Thyroid gland (tissue), 4 donors: ENCODE data around the gene TMEM217. TPM values are rescaled to one million over a fixed set of nuclear protein-coding genes. Genes with fewer than 3 reads are reported as not detected.

ENCODE experiments used
- DNase-seq, 2 donors: peaks; one replicate each; pipeline ENCODE4 v3.0.0-alpha.2; 2019
- H3K27ac ChIP-seq, 3 donors: fragments of 200-600 bp; sonication (generic); 1 replicate in 2 of 3; 2 replicates in 1 of 3; pipeline ENCODE4 v1.5.1; 2016 to 2019; ENCODE audit warnings: mild to moderate bottlenecking in 1 of 3, moderate library complexity in 1 of 3
- H3K27me3 ChIP-seq: fragments of 200-600 bp; sonication (generic); one replicate; pipeline ENCODE4 v1.5.1; 2019
- H3K36me3 ChIP-seq, 2 donors: fragments of 200-600 bp; sonication (generic); one replicate each; pipeline ENCODE4 v1.5.1; 2016 to 2019
- H3K4me1 ChIP-seq, 2 donors: fragments of 200-600 bp; sonication (generic); one replicate each; pipeline ENCODE4 v1.5.1; 2017 to 2019
- H3K4me3 ChIP-seq, 3 donors: fragments of 200-600 bp; sonication (generic); replicated peaks in 1 of 3; 1 replicate in 2 of 3; 2 replicates in 1 of 3; pipeline ENCODE4 v1.5.1; 2016; ENCODE audit warnings: mild to moderate bottlenecking in 1 of 3
- H3K9me3 ChIP-seq: fragments of 200-600 bp; sonication (generic); one replicate; pipeline ENCODE4 v1.5.1; 2017
- POLR2A ChIP-seq, 2 donors: fragments of 450-650 bp; IDR thresholded peaks; one replicate each; pipeline ENCODE4 v1.6.1; 2017; ENCODE audit warnings: antibody characterized with exemption in 2 of 2, mild to moderate bottlenecking in 2 of 2, moderate library complexity in 1 of 2
- WGBS, 2 donors: methylation state at CpG; one replicate each; pipeline ENCODE4 v1.1.5; 2017; 5-methylcytosine and 5-hydroxymethylcytosine counted together
- intact Hi-C: fragments of 100-400 bp; cut with DNase I; formaldehyde crosslinking; loops from one replicate; pipeline ENCODE4 v1.15.1; 2023
- total RNA-seq, 4 donors: library from RNA; depleted of rRNA; stranded (reverse); fragments of >200 nt; gene quantifications; one replicate each; pipeline ENCODE4 v1.2.3, GENCODE V29; 2016
- TF ChIP-seq, protein P1 (sequence below), 6 experiments: fragments of 200-600 bp in 3 of 6; fragments of 450-650 bp in 3 of 6; sonication (generic) in 3 of 6; IDR thresholded peaks; one replicate each; pipeline ENCODE4 v1.5.1; 2016 to 2019; ENCODE audit warnings: antibody characterized with exemption in 6 of 6, mild to moderate bottlenecking in 2 of 6, inconsistent platforms in 1 of 6, moderate library complexity in 1 of 6

The TMEM217 gene
- total RNA-seq, 4 donors from 2014 or later: 0.22 to 3.8 (median 1.0) TPM; not detected in 1

DNA sequence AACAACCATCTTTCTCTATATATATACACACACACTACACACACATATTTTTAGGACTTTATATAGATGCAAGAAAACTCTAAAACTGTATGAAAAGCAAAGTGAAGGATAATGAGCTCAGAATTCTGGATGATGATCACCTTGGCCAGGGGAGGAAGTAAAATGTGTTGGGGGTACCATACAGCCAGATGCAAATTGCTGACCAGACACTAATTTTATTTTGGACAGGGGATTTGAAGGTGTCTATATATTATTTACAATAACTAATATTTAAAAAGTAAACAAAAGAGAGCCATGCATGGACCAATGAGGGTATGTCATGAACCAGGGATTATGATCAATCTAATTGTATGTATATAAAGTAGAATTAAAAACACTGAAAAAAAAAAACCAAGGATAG lies 20.2 kb downstream of the TMEM217 start:
- H3K9me3 ChIP-seq: no peaks in the 10 kb centered on the region
- intact Hi-C loops: no loop called here
- H3K36me3 ChIP-seq: no peaks in the 10 kb centered on the region
- no peak for DNase-seq
- TF ChIP-seq POLR2A (IDR thresholded peaks at IDR 0.05): no peak
- TF ChIP-seq, protein P1, sequence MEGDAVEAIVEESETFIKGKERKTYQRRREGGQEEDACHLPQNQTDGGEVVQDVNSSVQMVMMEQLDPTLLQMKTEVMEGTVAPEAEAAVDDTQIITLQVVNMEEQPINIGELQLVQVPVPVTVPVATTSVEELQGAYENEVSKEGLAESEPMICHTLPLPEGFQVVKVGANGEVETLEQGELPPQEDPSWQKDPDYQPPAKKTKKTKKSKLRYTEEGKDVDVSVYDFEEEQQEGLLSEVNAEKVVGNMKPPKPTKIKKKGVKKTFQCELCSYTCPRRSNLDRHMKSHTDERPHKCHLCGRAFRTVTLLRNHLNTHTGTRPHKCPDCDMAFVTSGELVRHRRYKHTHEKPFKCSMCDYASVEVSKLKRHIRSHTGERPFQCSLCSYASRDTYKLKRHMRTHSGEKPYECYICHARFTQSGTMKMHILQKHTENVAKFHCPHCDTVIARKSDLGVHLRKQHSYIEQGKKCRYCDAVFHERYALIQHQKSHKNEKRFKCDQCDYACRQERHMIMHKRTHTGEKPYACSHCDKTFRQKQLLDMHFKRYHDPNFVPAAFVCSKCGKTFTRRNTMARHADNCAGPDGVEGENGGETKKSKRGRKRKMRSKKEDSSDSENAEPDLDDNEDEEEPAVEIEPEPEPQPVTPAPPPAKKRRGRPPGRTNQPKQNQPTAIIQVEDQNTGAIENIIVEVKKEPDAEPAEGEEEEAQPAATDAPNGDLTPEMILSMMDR (IDR thresholded peaks at IDR 0.05): no peak
- H3K4me3 ChIP-seq: no peak overlapping the region
- H3K4me1 ChIP-seq: peaks cover 10 to 32% of the 10 kb centered on the region in 2 donors
- no peak overlapping the region for H3K27ac ChIP-seq
- H3K27me3 ChIP-seq: no peaks in the 10 kb centered on the region

DNA sequence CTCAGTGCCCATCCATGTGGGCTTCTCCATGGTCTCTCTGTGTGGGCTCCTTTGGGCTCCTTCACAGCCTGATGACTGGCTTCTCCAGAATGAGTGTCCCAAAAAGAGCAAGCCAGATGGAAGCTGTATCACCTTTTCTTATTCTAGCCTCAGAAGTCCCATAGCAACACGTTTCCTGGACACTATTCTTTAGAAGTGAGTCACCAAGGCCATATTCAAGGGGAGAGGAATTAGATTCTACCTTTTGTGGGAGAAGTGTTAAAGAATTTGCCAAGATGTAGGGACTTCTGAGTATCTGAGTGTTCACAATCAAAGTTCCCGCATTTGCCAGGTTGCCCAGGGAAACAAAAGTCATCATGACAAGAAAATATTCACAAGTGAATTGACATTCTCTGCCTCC lies 21.0 kb downstream of the TMEM217 start:
- TF ChIP-seq, protein P1 (IDR thresholded peaks at IDR 0.05): no peak
- TF ChIP-seq POLR2A (IDR thresholded peaks at IDR 0.05): no peak
- no peak overlapping the region for H3K4me3 ChIP-seq
- H3K36me3 ChIP-seq: no peaks in the 10 kb centered on the region
- DNase-seq: no peak
- no peaks in the 10 kb centered on the region for H3K9me3 ChIP-seq
- H3K4me1 ChIP-seq: peaks cover 10 to 23% of the 10 kb centered on the region in 2 donors
- H3K27me3 ChIP-seq: no peaks in the 10 kb centered on the region
- intact Hi-C loops: no loop called here
- H3K27ac ChIP-seq: no peak overlapping the region
- 88 to 89% methylated on average over 2 of the region's 2 CpGs for WGBS, 2 donors

DNA sequence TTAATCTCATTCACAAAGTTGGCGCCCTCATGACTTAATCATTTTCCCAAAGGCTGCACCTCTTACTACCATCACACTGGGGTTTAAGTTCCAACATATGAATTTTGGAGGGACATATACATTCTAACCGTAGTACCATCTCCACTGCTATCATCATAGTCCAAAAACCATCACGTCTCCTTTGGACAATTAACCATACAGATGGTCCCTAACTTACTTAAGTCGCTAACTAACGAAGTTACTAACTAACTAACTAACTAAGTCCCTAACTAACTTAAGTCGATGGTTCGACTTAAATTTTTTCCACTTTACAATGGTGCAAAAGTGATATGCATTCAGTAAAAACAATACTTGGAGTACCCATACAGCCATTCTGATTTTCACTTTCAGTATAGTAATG lies 24.4 kb downstream of the TMEM217 start:
- intact Hi-C loops: no loop called here
- H3K9me3 ChIP-seq: no peaks in the 10 kb centered on the region
- H3K27ac ChIP-seq: no peak overlapping the region
- no peak for DNase-seq
- H3K36me3 ChIP-seq: no peaks in the 10 kb centered on the region
- TF ChIP-seq POLR2A (IDR thresholded peaks at IDR 0.05): no peak
- TF ChIP-seq, protein P1 (IDR thresholded peaks at IDR 0.05): no peak
- H3K4me3 ChIP-seq: no peak overlapping the region
- WGBS, 2 donors: 83% methylated on average over 7 of the region's 7 CpGs
- H3K4me1 ChIP-seq: peaks cover 0 to under 1% of the 10 kb centered on the region in 2 donors
- no peaks in the 10 kb centered on the region for H3K27me3 ChIP-seq

GRCh38 chr6:37232430-37233017 lies 25.4 kb downstream of the TMEM217 start:
- DNase-seq: no peak
- WGBS, 2 donors: 68 to 74% methylated on average over 5 of the region's 5 CpGs
- Histone ChIP-seq H3K4me1 (no peaks in the 10 kb centered on the region), H3K27me3 (no peaks in the 10 kb centered on the region), H3K4me3 (no peak overlapping the region), H3K36me3 (no peaks in the 10 kb centered on the region), H3K9me3 (no peaks in the 10 kb centered on the region), H3K27ac (no peak overlapping the region)
- TF ChIP-seq, protein P1 (IDR thresholded peaks at IDR 0.05): no peak
- TF ChIP-seq POLR2A (IDR thresholded peaks at IDR 0.05): no peak
- intact Hi-C loops: no loop called here

DNA sequence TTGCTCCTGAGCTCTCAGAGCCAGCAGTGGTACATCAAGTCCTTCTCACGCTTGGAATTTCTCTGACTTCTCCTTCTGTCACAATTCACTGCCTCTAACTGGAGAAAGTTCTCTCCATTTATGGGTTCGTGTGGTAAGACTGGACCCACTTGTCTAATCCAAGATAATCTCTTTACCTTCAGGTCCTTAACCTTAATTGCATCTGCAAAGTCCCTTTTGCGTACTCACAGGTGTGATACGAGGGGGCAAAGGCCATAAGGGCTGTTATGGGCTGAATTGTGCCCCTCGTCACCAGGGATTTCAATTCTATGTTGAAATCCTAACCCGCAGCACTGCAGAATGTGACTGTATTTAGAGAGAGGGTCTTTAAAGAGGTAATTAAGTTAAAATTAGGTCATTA lies 27.8 kb downstream of the TMEM217 start:
- TF ChIP-seq, protein P1 (IDR thresholded peaks at IDR 0.05): no peak
- TF ChIP-seq POLR2A (IDR thresholded peaks at IDR 0.05): no peak
- Histone ChIP-seq H3K27ac (no peak overlapping the region), H3K36me3 (no peaks in the 10 kb centered on the region), H3K27me3 (no peaks in the 10 kb centered on the region), H3K4me1 (no peaks in the 10 kb centered on the region), H3K9me3 (no peaks in the 10 kb centered on the region), H3K4me3 (no peak overlapping the region)
- WGBS, 2 donors: 89 to 91% methylated on average over 6 of the region's 6 CpGs
- intact Hi-C loops: no loop called here
- no peak for DNase-seq
